PC-9 (cell line): Measurements from ENCODE around the gene EGFLAM.

Experiments used
- EZH2 ChIP-seq: fragments of 200-600 bp; sonication (generic); IDR thresholded peaks from 2 replicates; pipeline ENCODE4 v1.8.0; 2017; ENCODE audit warnings: antibody characterized with exemption, low read depth
- TF ChIP-seq, protein P1 (sequence below): fragments of 200-600 bp; sonication (generic); conservative IDR thresholded peaks from 2 replicates; pipeline ENCODE4 v1.6.1; 2017; ENCODE audit warnings: mixed run types, antibody characterized with exemption, mild to moderate bottlenecking, moderate library complexity

DNA sequence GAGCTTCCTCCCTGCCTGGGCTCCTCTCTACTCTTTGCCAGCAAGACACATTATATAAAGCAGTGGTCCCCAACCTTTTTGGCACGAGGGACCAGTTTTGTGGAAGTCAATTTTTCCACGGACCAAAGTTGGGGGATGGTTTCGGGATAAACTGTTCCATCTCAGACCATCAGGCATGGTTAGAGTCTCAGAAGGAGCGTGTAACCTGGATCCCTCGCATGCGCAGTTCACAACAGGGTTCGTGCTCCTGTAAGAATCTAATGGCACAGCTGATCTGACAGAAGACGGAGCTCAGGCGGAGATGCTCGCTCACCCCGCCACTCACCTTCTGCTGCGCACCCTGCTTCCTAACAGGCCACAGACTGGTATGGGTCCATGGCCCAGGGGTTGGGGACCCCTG is 155.3 kb downstream of the EGFLAM start:
- TF ChIP-seq, protein P1, sequence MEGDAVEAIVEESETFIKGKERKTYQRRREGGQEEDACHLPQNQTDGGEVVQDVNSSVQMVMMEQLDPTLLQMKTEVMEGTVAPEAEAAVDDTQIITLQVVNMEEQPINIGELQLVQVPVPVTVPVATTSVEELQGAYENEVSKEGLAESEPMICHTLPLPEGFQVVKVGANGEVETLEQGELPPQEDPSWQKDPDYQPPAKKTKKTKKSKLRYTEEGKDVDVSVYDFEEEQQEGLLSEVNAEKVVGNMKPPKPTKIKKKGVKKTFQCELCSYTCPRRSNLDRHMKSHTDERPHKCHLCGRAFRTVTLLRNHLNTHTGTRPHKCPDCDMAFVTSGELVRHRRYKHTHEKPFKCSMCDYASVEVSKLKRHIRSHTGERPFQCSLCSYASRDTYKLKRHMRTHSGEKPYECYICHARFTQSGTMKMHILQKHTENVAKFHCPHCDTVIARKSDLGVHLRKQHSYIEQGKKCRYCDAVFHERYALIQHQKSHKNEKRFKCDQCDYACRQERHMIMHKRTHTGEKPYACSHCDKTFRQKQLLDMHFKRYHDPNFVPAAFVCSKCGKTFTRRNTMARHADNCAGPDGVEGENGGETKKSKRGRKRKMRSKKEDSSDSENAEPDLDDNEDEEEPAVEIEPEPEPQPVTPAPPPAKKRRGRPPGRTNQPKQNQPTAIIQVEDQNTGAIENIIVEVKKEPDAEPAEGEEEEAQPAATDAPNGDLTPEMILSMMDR, result no peak
- no peak for TF ChIP-seq EZH2
